ENCODE measurements around the gene TGFBRAP1. TPM values are rescaled to one million over a fixed set of nuclear protein-coding genes. Genes with fewer than 3 reads are reported as not detected.

Gene TGFBRAP1
- total and polyA plus RNA-seq, 9 of the 15 experiments (the other 6 are each of a cell fraction or from before 2014, with no cell fraction given) = 3.7 to 18.0 (median 11.0) TPM

GRCh38 chr2:105328281-105329196 is 996 bp downstream of the TGFBRAP1 start (continued):
- TF ChIP-seq, protein P1, sequence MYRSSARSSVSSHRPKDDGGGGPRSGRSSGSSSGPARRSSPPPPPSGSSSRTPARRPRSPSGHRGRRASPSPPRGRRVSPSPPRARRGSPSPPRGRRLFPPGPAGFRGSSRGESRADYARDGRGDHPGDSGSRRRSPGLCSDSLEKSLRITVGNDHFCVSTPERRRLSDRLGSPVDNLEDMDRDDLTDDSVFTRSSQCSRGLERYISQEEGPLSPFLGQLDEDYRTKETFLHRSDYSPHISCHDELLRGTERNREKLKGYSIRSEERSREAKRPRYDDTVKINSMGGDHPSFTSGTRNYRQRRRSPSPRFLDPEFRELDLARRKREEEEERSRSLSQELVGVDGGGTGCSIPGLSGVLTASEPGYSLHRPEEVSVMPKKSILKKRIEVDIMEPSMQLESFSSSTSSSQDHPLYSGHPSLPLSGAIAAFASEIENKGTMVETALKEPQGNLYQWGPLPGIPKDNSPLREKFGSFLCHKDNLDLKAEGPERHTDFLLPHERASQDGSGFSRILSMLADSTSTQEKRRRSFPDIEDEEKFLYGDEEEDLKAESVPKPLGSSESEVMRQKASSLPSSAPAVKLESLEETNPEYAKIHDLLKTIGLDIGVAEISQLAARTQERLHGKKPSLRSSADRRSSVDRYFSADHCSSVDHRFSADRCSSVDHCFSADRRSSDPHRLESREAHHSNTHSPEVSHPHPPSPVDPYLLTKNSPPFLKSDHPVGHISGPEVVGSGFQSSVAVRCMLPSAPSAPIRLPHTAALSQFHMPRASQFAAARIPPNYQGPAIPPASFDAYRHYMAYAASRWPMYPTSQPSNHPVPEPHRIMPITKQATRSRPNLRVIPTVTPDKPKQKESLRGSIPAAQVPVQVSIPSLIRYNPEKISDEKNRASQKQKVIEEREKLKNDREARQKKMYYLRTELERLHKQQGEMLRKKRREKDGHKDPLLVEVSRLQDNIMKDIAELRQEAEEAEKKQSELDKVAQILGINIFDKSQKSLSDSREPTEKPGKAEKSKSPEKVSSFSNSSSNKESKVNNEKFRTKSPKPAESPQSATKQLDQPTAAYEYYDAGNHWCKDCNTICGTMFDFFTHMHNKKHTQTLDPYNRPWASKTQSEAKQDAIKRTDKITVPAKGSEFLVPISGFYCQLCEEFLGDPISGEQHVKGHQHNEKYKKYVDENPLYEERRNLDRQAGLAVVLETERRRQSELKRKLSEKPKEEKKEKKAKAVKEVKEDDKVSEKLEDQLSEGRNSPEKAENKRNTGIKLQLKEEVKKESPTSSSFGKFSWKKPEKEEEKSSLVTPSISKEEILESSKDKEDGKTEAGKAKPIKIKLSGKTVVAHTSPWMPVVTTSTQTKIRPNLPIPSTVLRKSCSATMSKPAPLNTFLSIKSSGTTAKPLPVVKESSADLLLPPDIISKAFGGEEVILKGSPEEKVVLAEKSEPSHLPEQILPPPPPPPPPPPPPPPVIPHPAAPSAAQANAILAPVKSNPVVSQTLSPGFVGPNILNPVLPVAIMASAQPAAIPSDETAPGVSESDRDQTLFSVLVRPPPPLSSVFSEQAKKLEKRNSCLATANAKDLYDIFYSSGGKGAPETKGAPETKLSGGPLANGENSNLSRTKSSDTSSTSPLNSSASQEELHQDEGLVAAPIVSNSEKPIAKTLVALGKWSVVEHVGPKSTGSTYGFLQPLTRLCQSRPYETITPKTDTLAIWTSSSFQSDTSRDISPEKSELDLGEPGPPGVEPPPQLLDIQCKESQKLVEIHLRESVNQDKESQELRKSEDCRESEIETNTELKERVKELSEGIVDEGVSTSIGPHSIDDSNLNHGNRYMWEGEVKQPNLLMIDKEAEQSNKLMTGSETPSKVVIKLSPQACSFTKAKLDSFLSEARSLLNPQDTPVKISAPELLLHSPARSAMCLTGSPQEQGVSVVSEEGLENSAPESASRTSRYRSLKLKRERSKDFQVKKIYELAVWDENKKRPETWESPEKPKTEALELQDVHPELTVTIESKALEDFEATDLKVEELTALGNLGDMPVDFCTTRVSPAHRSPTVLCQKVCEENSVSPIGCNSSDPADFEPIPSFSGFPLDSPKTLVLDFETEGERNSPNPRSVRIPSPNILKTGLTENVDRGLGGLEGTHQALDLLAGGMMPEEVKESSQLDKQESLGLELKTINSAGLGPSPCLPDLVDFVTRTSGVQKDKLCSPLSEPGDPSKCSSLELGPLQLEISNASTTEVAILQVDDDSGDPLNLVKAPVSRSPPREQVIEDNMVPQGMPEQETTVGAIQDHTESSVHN (IDR thresholded peaks at IDR 0.05; ENCODE audit: borderline replicate concordance in 1 of 2, low read depth in 1 of 2) = no peak
- TF ChIP-seq, protein P2, sequence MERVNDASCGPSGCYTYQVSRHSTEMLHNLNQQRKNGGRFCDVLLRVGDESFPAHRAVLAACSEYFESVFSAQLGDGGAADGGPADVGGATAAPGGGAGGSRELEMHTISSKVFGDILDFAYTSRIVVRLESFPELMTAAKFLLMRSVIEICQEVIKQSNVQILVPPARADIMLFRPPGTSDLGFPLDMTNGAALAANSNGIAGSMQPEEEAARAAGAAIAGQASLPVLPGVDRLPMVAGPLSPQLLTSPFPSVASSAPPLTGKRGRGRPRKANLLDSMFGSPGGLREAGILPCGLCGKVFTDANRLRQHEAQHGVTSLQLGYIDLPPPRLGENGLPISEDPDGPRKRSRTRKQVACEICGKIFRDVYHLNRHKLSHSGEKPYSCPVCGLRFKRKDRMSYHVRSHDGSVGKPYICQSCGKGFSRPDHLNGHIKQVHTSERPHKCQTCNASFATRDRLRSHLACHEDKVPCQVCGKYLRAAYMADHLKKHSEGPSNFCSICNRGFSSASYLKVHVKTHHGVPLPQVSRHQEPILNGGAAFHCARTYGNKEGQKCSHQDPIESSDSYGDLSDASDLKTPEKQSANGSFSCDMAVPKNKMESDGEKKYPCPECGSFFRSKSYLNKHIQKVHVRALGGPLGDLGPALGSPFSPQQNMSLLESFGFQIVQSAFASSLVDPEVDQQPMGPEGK (CRISPR knock-in tag; IDR thresholded peaks at IDR 0.05; ENCODE audit: borderline replicate concordance) = no peak
- no peak for TF ChIP-seq ZNF175 (CRISPR knock-in tag; IDR thresholded peaks at IDR 0.05; ENCODE audit: low read depth)
- no peak for TF ChIP-seq NR1H2 (CRISPR knock-in tag; IDR thresholded peaks at IDR 0.05)
- TF ChIP-seq, protein P3, sequence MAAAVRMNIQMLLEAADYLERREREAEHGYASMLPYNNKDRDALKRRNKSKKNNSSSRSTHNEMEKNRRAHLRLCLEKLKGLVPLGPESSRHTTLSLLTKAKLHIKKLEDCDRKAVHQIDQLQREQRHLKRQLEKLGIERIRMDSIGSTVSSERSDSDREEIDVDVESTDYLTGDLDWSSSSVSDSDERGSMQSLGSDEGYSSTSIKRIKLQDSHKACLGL (CRISPR knock-in tag; IDR thresholded peaks at IDR 0.05; ENCODE audit: borderline replicate concordance, poor library complexity, severe bottlenecking) = no peak
- no peak for TF ChIP-seq ZNF121 (CRISPR knock-in tag; conservative IDR thresholded peaks at IDR 0.05)
- TF ChIP-seq HIVEP1 (CRISPR knock-in tag; IDR thresholded peaks at IDR 0.05) = no peak
- no peak for TF ChIP-seq ZNF699 (CRISPR knock-in tag; IDR thresholded peaks at IDR 0.05; ENCODE audit: insufficient replicate concordance)
- no peak for TF ChIP-seq ZNF76 (CRISPR knock-in tag; IDR thresholded peaks at IDR 0.05; ENCODE audit: borderline replicate concordance)
- peak; percentile 64 to 71 for TF ChIP-seq MNT (conservative IDR thresholded peaks at IDR 0.05)
